ENCODE results near the gene MAN1C1. TPM values are rescaled to one million over a fixed set of nuclear protein-coding genes. Genes with fewer than 3 reads are reported as not detected.

The MAN1C1 gene
- total RNA-seq, 1 donor from 2014 or later, result 6.8 TPM

- Histone ChIP-seq H3K27ac (no peak overlapping the region), H4K20me1 (ENCODE audit: low read depth) (no peaks in the 10 kb centered on the region), H3F3A (ENCODE audit: low read depth) (peaks cover 28% of the 10 kb centered on the region), H3K9me3 (ENCODE audit: low read depth) (no peaks in the 10 kb centered on the region), H3K36me3 (no peaks in the 10 kb centered on the region), H3K4me1 (peaks cover 25% of the 10 kb centered on the region), H3K4me2 (peak overlapping the region; percentile 48), H3K27me3 (no peaks in the 10 kb centered on the region), H2AFZ (replicated peaks) (no peak overlapping the region), H3K79me2 (ENCODE audit: low read depth) (no peaks in the 10 kb centered on the region), H3K9ac (no peak overlapping the region), H3K4me3 (no peak overlapping the region)
- Mint-ChIP-seq H3K4me3 (no peak overlapping the region), H3K27ac (peak overlapping the region; percentile 17), H3K36me3 (no peaks in the 10 kb centered on the region), H3K4me1 (peaks cover 47% of the 10 kb centered on the region), H3K9me3 (no peaks in the 10 kb centered on the region), H3K27me3 (ENCODE audit: insufficient read depth, low read depth) (peaks cover 24% of the 10 kb centered on the region)
- TF ChIP-seq EZH2 (IDR thresholded peaks at IDR 0.05) (no peak), EZH2phosphoT487 (IDR thresholded peaks at IDR 0.05) (no peak)
- TF ChIP-seq, protein P1, sequence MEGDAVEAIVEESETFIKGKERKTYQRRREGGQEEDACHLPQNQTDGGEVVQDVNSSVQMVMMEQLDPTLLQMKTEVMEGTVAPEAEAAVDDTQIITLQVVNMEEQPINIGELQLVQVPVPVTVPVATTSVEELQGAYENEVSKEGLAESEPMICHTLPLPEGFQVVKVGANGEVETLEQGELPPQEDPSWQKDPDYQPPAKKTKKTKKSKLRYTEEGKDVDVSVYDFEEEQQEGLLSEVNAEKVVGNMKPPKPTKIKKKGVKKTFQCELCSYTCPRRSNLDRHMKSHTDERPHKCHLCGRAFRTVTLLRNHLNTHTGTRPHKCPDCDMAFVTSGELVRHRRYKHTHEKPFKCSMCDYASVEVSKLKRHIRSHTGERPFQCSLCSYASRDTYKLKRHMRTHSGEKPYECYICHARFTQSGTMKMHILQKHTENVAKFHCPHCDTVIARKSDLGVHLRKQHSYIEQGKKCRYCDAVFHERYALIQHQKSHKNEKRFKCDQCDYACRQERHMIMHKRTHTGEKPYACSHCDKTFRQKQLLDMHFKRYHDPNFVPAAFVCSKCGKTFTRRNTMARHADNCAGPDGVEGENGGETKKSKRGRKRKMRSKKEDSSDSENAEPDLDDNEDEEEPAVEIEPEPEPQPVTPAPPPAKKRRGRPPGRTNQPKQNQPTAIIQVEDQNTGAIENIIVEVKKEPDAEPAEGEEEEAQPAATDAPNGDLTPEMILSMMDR (IDR thresholded peaks at IDR 0.05), result no peak
- DNase-seq (ENCODE audit: low spot score), result no peak
These were observed 163.3 kb downstream of the MAN1C1 start for GRCh38 chr1:25779894-25780293.

GRCh38 chr1:25780318-25781129 is 163.9 kb downstream of the MAN1C1 start:
- DNase-seq (ENCODE audit: low spot score), result peak; percentile 52
- peaks cover 22% of the 10 kb centered on the region for H3F3A ChIP-seq (ENCODE audit: low read depth)
- peak overlapping the region; percentile 17 for H3K27ac Mint-ChIP-seq

GRCh38 chr1:25781130-25781433 is 164.5 kb downstream of the MAN1C1 start:
- no peaks in the 10 kb centered on the region for H3K36me3 Mint-ChIP-seq
- H3K4me3 ChIP-seq, result no peak overlapping the region
- no peaks in the 10 kb centered on the region for H3K9me3 ChIP-seq (ENCODE audit: low read depth)
- no peaks in the 10 kb centered on the region for H3K79me2 ChIP-seq (ENCODE audit: low read depth)
- no peak for DNase-seq (ENCODE audit: low spot score)
- peaks cover 20% of the 10 kb centered on the region for H3F3A ChIP-seq (ENCODE audit: low read depth)
- peaks cover 24% of the 10 kb centered on the region for H3K27me3 Mint-ChIP-seq (ENCODE audit: insufficient read depth, low read depth)
- no peaks in the 10 kb centered on the region for H4K20me1 ChIP-seq (ENCODE audit: low read depth)
- no peak overlapping the region for H2AFZ ChIP-seq (replicated peaks)
- no peaks in the 10 kb centered on the region for H3K9me3 Mint-ChIP-seq
- TF ChIP-seq, protein P1 (IDR thresholded peaks at IDR 0.05), result no peak
- H3K4me1 ChIP-seq, result peaks cover 15% of the 10 kb centered on the region
- peaks cover 50% of the 10 kb centered on the region for H3K4me1 Mint-ChIP-seq
- H3K4me2 ChIP-seq, result peak overlapping the region; percentile 48
- no peak overlapping the region for H3K9ac ChIP-seq
- H3K36me3 ChIP-seq, result no peaks in the 10 kb centered on the region
- no peak overlapping the region for H3K27ac Mint-ChIP-seq
- no peak overlapping the region for H3K4me3 Mint-ChIP-seq
- no peak overlapping the region for H3K27ac ChIP-seq
- no peaks in the 10 kb centered on the region for H3K27me3 ChIP-seq

More at GRCh38 chr1:25780318-25781129, 163.9 kb downstream of the MAN1C1 start:
- H3K9me3 ChIP-seq (ENCODE audit: low read depth), result no peaks in the 10 kb centered on the region
- no peaks in the 10 kb centered on the region for H3K79me2 ChIP-seq (ENCODE audit: low read depth)
- H3K27ac ChIP-seq, result no peak overlapping the region
- peak overlapping the region; percentile 48 for H3K4me2 ChIP-seq
- Mint-ChIP-seq H3K4me1 (peaks cover 48% of the 10 kb centered on the region), H3K9me3 (no peaks in the 10 kb centered on the region), H3K36me3 (no peaks in the 10 kb centered on the region), H3K4me3 (no peak overlapping the region), H3K27me3 (ENCODE audit: insufficient read depth, low read depth) (peaks cover 24% of the 10 kb centered on the region)
- TF ChIP-seq, protein P1 (IDR thresholded peaks at IDR 0.05), result no peak
- TF ChIP-seq EZH2phosphoT487 (IDR thresholded peaks at IDR 0.05) (no peak), EZH2 (IDR thresholded peaks at IDR 0.05) (no peak)
- no peaks in the 10 kb centered on the region for H4K20me1 ChIP-seq (ENCODE audit: low read depth)
- peaks cover 19% of the 10 kb centered on the region for H3K4me1 ChIP-seq
- no peaks in the 10 kb centered on the region for H3K36me3 ChIP-seq
- H3K4me3 ChIP-seq, result no peak overlapping the region
- H2AFZ ChIP-seq (replicated peaks), result no peak overlapping the region
- H3K9ac ChIP-seq, result peak overlapping the region; percentile 14
- no peaks in the 10 kb centered on the region for H3K27me3 ChIP-seq

Measured in neural progenitor cell (in vitro differentiated cells).